ENCODE results near the gene SORBS2. TPM values are rescaled to one million over a fixed set of nuclear protein-coding genes. Genes with fewer than 3 reads are reported as not detected.

SORBS2 gene
- total RNA-seq, 2 experiments from 2014 or later, result not detected

- Mint-ChIP-seq H3K36me3 (ENCODE audit: low read depth) (no peaks in the 10 kb centered on the region), H3K27ac (no peak overlapping the region), H3K9me3 (peaks cover 3% of the 10 kb centered on the region), H3K4me1 (ENCODE audit: low read depth) (no peaks in the 10 kb centered on the region), H3K4me3 (no peak overlapping the region), H3K27me3 (peaks cover 6% of the 10 kb centered on the region)
- TF ChIP-seq CTCF (IDR thresholded peaks at IDR 0.05), result no peak
- DNase-seq (no peak), ATAC-seq (ENCODE audit: poor library complexity) (no peak)
- Histone ChIP-seq H3K36me3 (ENCODE audit: insufficient read depth, low read length) (no peaks in the 10 kb centered on the region), H3K27me3 (ENCODE audit: control insufficient read depth in 1 of 2, insufficient read depth in 2 of 2, low read length in 2 of 2) (no peaks in the 10 kb centered on the region), H3K9me3 (ENCODE audit: control insufficient read depth in 1 of 2, insufficient read depth in 1 of 2, low read length in 2 of 2) (peaks cover 0 to 4% of the 10 kb centered on the region in 2 experiments), H3K4me3 (ENCODE audit: low read length) (no peak overlapping the region), H3K27ac (ENCODE audit: low read depth in 1 of 2, low read length in 2 of 2) (no peak overlapping the region), H3K4me1 (ENCODE audit: insufficient read depth, low read length) (no peaks in the 10 kb centered on the region)
- ChIA-PET POLR2A (no interaction called here), CTCF (no interaction called here)
- intact Hi-C loops (cut with DNase I, micrococcal nuclease), result no loop called here
Measured at GRCh38 chr4:185794637-185795036, 17.4 kb downstream of the SORBS2 start.

DNA sequence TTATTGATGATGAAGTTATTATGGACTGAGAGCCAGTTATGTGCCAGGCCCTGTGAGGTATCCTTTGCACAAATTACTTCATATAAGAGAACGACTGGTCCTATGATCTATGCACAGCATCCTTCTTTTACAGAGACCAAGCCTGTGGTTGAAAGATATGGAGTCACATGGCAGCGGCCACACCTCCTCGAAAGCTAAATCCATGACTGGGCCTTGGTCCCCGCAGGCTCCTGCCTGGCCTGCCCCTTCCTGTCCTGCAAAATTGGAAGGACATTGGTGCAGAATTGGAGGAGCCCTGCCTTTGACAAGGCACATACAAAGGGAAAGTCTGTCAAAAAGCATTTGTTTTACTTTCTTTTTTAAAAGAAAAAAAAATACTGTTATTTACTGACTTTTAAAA lies 18.3 kb downstream of the SORBS2 start:
- Mint-ChIP-seq H3K4me1 (ENCODE audit: low read depth) (no peaks in the 10 kb centered on the region), H3K4me3 (no peak overlapping the region), H3K36me3 (ENCODE audit: low read depth) (no peaks in the 10 kb centered on the region), H3K27ac (no peak overlapping the region), H3K27me3 (peaks cover 6% of the 10 kb centered on the region), H3K9me3 (no peaks in the 10 kb centered on the region)
- Histone ChIP-seq H3K4me1 (ENCODE audit: insufficient read depth, low read length) (no peaks in the 10 kb centered on the region), H3K27me3 (ENCODE audit: control insufficient read depth in 1 of 2, insufficient read depth in 2 of 2, low read length in 2 of 2) (no peaks in the 10 kb centered on the region), H3K27ac (ENCODE audit: low read depth in 1 of 2, low read length in 2 of 2) (no peak overlapping the region), H3K4me3 (ENCODE audit: low read length) (no peak overlapping the region), H3K36me3 (ENCODE audit: insufficient read depth, low read length) (no peaks in the 10 kb centered on the region), H3K9me3 (ENCODE audit: control insufficient read depth in 1 of 2, insufficient read depth in 1 of 2, low read length in 2 of 2) (peaks cover 0 to 4% of the 10 kb centered on the region in 2 experiments)
- no peak for ATAC-seq (ENCODE audit: poor library complexity)
- no peak for TF ChIP-seq CTCF (IDR thresholded peaks at IDR 0.05)
- no peak for DNase-seq
- intact Hi-C loops (cut with DNase I, micrococcal nuclease), result no loop called here
- ChIA-PET POLR2A (no interaction called here), CTCF (no interaction called here)

- DNase-seq (no peak), ATAC-seq (ENCODE audit: poor library complexity) (no peak)
- Mint-ChIP-seq H3K4me1 (ENCODE audit: low read depth) (no peaks in the 10 kb centered on the region), H3K9me3 (no peaks in the 10 kb centered on the region), H3K27ac (no peak overlapping the region), H3K4me3 (no peak overlapping the region), H3K36me3 (ENCODE audit: low read depth) (no peaks in the 10 kb centered on the region), H3K27me3 (peaks cover 7% of the 10 kb centered on the region)
- ChIA-PET CTCF (no interaction called here), POLR2A (no interaction called here)
- no peak for TF ChIP-seq CTCF (IDR thresholded peaks at IDR 0.05)
- H3K9me3 ChIP-seq (ENCODE audit: control insufficient read depth in 1 of 2, insufficient read depth in 1 of 2, low read length in 2 of 2), result peaks cover 0 to 4% of the 10 kb centered on the region in 2 experiments
- intact Hi-C loops (cut with DNase I, micrococcal nuclease), result no loop called here
- no peaks in the 10 kb centered on the region for H3K27me3 ChIP-seq (ENCODE audit: control insufficient read depth in 1 of 2, insufficient read depth in 2 of 2, low read length in 2 of 2)
- no peaks in the 10 kb centered on the region for H3K4me1 ChIP-seq (ENCODE audit: insufficient read depth, low read length)
- H3K36me3 ChIP-seq (ENCODE audit: insufficient read depth, low read length), result no peaks in the 10 kb centered on the region
- no peak overlapping the region for H3K27ac ChIP-seq (ENCODE audit: low read depth in 1 of 2, low read length in 2 of 2)
- no peak overlapping the region for H3K4me3 ChIP-seq (ENCODE audit: low read length)
Measured at GRCh38 chr4:185793116-185793485, 18.9 kb downstream of the SORBS2 start.
